GM19099 (cell line): ENCODE measurements around the gene RPAP3.

Experiments used
- POLR2A ChIP-seq: IDR thresholded peaks from 3 replicates; pipeline ENCODE4 v1.6.1; 2011; ENCODE audit warnings: low read depth; ENCODE audit not compliant: insufficient read length; ENCODE audit errors: extremely low read depth

Gene RPAP3

DNA sequence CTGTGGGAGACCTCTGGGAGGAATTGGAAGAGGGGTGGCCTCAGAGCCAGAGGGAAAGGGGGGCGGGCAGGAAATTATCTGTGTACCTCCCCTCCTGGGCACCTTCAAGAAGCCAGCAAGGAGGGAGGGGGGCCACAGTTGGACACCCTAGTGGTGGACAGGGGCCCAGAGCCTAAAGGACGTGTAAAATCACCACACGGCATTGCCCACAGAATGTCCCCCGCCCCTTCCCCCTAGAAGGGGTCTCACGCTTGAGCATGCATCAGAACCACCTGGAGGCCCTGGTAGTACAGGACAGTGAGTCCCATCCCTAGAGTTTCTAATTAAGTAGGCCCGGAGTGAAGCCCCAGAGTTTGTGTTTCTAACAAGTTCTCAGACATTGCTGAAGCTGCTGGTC, 11.2 kb upstream of the RPAP3 start:
- TF ChIP-seq POLR2A = no peak

GRCh38 chr12:47715877-47716548, 10.2 kb upstream of the RPAP3 start:
- no peak for TF ChIP-seq POLR2A

DNA sequence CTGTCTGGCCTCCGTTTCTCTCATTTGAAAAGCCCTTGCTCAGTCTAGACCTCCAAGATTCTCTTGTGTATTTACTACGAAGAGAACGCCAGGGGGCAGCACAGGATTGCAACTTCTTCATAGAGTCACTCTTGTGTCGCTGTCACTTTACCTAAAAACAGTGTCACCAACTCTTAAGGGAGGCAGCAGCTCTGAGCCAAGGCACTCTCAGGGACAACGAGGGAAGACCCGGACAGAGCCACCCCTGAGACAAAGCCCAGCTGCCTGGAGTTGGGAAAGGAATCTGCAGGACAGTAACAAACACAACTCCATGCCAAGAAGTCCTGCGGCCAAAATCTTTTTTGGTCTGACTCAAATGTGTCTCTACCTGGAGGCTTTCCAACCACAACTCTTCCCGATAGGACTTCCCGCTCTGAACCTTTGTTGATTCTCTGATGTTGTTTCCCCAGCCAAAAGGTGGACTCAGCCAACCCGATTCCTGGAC, 9.6 kb upstream of the RPAP3 start:
- no peak for TF ChIP-seq POLR2A

DNA sequence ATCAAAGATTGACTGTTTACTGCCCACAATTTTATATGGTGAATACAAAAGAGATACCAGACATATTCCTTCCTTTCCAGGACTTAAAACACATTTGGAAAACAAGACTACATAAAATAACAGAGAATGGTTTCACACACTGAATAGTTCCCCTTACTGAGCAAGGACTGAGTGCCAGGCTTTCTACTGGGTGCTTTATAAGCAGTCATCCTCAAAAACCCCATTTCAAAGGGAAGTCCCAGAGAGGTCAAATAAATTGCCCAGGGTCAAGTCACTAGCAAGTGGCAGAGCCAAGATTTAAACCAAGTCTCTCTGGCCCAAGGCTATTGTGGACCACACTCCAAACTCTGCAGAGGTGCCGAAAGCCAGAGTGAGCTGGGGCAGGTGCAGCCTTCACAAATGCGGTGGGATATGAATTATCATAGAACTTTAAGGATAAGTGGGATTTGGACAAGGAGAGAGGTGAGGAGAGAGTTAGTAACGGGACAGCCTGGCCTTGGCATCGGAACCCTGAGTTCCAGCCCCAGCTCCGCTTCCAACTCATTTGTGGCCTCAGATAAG, 9.1 kb upstream of the RPAP3 start:
- TF ChIP-seq POLR2A = no peak

DNA sequence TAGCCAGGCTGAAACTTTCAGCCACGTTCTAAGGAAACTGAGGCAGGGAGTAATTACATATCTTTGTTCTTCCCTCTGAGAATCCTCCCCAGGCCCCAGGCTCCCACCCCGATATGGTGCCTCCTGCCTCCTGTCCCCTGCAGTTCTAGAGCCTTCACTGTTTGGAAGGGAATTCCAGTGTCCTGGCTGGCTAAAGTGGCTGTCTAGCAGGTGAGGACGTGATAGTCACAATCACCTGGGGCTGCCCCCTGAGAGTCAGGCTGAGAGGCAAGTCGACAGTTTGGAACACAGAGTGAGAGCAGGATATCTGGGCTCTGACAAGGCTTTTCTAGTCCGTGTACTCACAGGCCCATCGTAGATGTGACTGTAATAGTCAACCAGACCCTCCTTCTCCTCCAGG, 6.3 kb upstream of the RPAP3 start:
- no peak for TF ChIP-seq POLR2A

- TF ChIP-seq POLR2A = no peak
Observed at GRCh38 chr12:47711448-47711847, 5.6 kb upstream of the RPAP3 start.

- no peak for TF ChIP-seq POLR2A
Observed at GRCh38 chr12:47710278-47710677, 4.4 kb upstream of the RPAP3 start.

DNA sequence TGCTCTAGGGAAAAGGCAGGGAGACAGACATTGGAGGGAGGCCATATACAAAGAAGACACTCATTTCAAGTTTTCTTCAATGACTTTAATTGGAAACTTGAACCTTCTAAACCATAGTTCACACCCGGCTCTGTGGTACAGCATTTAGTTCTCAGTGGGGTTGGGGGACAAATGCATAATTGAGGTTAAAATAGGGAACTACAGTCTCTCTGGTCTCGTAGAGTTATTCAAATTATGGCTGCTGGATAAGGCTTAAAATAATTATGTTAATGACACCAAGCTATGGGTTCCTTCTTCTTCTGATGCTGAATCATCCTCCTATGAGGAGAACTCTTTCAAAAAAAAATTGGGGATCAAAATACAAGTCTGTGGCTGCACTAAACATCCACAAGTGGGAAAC, 3.8 kb upstream of the RPAP3 start:
- no peak for TF ChIP-seq POLR2A

- TF ChIP-seq POLR2A = no peak
Observed at GRCh38 chr12:47709237-47709636, 3.4 kb upstream of the RPAP3 start.

- no peak for TF ChIP-seq POLR2A
Observed at GRCh38 chr12:47707905-47708543, 2.2 kb upstream of the RPAP3 start.

GRCh38 chr12:47707355-47707754, 1.5 kb upstream of the RPAP3 start:
- TF ChIP-seq POLR2A = no peak

- no peak for TF ChIP-seq POLR2A
Observed at GRCh38 chr12:47705229-47705565, 633 bp downstream of the RPAP3 start.

GRCh38 chr12:47704719-47705118, 1.1 kb downstream of the RPAP3 start:
- no peak for TF ChIP-seq POLR2A

GRCh38 chr12:47700263-47700662, 5.6 kb downstream of the RPAP3 start:
- TF ChIP-seq POLR2A = no peak

DNA sequence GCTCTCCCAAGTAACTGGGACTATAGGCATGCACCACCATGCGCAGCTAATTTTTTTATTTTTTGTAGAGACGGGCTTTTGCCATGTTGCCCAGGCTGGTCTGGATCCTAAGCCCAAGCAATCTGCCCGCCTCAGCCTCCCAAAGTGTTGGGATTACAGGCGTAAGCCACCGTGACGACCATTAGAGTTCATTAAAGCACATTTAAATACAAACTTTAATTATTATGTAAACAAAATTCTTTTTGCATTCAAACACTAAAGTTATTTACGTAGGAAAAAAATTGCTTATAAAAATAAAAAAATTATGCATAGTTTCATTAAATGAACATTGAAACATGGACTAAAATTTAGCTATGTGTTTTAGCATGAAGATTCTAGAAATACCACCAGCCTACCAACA, 7.2 kb downstream of the RPAP3 start:
- TF ChIP-seq POLR2A = no peak

DNA sequence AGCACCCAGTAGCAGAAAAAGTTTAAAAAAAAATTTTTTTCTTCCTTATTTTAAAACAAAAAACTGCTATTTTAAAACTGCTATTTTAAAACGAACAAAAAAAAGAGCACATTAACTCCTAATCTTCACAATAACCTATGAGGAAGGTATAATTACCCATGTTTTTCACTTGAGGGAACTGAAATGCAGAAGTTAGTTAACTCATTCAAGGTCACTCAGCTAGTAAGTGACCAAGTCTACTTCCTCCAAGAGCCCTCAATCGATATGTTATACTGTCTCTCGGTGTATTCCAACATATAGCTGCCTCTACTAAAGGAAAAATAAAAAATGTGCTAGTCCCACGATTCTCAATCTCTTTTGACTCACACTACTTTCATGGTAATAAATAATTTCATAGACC, 7.8 kb downstream of the RPAP3 start:
- TF ChIP-seq POLR2A = no peak

GRCh38 chr12:47689215-47689614, 16.6 kb downstream of the RPAP3 start:
- TF ChIP-seq POLR2A = no peak

- TF ChIP-seq POLR2A = no peak
Observed at GRCh38 chr12:47687636-47688035, 18.2 kb downstream of the RPAP3 start.
